ENCODE data around the gene PLA2G15.

Gene PLA2G15

DNA sequence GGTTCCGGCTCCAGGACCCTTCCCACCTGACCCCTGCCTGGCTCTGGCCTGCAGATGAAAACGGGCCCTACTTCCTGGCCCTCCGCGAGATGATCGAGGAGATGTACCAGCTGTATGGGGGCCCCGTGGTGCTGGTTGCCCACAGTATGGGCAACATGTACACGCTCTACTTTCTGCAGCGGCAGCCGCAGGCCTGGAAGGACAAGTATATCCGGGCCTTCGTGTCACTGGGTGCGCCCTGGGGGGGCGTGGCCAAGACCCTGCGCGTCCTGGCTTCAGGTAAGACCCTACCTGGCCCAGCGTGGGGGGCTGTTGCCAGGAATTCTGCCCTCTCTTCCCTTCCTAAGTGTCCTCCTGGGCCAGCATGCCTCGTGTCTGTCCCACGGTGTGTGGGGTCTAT lies 10.5 kb downstream of the PLA2G15 start:
- no peak for DNase-seq

DNA sequence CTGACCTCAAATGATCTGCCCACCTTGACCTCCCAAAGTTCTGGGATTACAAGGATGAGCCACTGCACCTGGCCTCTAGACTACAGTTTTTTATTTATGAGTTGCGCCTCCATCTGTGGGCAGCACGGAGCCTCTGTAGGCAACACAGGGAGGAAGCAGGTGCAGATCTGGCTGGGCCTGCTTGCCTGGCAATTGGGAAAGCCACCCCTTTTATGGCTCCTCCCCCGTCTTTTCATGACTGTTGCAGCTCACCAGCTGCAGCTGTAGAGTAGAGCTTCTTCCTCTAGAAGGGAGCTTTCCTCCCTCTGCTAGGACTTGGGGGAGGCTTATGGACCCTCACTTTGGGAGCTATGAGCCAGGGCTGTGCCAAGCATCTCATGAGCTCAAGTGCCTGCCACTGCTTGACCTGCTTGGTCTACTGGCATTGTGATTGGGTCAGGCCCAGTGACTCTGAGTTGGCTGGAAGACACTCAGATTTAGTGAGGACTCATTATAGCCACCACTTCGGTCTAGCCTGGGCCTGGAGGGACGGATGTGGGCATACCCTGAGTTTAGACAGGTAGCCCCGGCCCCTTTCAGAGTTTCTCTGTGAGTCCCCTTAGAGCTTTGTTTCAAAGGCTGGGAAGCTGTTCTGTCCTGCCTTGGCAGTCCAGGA lies 12.2 kb downstream of the PLA2G15 start:
- no peak for DNase-seq

DNA sequence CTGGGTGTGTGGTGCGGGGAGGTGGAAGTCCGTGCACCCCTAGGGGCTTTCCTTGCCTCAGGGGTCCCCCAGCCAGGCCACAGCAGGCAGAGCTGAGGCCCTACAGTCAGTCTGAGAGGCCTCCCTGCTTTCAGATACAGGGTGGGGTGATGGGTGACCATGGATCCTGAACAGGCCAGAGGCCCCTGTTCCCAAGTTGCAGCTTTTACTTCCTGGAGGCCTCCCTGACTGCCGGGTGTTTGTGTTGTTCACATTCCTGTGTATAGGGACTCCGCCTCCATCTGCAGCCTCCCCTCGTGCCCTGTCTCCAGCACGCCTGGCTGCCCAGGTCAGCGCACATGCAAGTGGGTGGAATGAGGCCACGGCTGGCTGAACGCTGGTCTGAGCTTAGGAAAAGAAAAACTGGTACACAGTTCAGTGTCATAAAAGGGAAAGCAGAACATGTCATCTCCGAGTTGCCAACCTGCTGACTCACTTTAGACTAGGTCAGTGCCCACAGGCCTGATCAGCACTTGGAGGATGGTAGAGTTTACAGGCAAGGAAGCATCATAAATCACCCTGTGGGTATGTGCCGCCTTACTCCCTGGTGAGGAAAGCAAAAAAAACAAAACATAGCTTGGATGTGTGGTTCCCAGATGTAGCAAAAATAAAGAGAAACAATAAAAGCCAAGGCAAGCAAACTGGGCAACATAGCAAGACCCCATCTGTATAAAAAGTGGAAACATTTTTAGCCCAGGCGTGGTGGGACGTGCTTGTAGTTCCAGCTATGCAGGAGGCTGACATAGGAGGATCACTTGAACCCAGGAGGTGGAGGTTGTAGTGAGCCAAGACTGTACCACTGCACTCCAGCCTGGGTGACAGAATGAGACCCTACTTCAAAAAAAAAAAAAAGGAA lies 13.0 kb downstream of the PLA2G15 start:
- no peak for DNase-seq

DNA sequence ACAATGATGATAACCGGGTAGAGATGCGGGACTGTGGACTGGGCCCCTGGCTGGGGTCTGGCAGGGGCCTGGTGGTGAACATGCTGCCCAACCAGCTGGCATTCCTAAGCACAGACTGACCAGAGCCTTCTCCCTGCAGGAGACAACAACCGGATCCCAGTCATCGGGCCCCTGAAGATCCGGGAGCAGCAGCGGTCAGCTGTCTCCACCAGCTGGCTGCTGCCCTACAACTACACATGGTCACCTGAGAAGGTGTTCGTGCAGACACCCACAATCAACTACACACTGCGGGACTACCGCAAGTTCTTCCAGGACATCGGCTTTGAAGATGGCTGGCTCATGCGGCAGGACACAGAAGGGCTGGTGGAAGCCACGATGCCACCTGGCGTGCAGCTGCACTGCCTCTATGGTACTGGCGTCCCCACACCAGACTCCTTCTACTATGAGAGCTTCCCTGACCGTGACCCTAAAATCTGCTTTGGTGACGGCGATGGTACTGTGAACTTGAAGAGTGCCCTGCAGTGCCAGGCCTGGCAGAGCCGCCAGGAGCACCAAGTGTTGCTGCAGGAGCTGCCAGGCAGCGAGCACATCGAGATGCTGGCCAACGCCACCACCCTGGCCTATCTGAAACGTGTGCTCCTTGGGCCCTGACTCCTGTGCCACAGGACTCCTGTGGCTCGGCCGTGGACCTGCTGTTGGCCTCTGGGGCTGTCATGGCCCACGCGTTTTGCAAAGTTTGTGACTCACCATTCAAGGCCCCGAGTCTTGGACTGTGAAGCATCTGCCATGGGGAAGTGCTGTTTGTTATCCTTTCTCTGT lies 14.0 kb downstream of the PLA2G15 start:
- DNase-seq, result no peak

DNA sequence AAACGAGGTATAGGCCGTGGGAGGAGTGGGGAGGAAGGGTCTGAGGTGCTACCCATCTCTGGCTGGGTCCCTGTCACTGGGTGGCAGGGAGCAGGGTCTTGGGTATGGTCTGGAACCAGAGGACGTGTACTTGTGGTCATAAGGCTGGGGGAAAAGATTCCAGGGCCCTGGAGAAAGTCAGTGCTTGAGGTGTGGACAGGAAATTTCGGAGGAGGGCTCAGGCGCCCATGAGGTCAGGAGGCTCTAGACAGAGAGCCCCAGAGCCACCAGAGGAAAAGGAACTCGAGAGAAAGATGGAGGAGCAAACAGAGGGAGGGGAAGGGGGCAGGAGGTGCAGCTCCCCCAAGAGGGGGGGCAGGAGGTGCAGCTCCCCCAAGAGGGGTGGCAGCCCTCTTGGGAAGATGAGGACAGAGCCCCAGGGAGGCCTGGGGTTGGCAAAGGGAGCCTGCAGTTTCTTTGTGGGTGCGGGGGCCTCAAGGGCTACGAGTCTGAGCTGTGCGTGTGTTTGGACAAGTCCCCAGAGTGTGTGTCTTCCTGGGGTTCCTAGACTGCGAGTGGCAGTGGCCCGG lies 18.5 kb downstream of the PLA2G15 start:
- no peak for DNase-seq

DNA sequence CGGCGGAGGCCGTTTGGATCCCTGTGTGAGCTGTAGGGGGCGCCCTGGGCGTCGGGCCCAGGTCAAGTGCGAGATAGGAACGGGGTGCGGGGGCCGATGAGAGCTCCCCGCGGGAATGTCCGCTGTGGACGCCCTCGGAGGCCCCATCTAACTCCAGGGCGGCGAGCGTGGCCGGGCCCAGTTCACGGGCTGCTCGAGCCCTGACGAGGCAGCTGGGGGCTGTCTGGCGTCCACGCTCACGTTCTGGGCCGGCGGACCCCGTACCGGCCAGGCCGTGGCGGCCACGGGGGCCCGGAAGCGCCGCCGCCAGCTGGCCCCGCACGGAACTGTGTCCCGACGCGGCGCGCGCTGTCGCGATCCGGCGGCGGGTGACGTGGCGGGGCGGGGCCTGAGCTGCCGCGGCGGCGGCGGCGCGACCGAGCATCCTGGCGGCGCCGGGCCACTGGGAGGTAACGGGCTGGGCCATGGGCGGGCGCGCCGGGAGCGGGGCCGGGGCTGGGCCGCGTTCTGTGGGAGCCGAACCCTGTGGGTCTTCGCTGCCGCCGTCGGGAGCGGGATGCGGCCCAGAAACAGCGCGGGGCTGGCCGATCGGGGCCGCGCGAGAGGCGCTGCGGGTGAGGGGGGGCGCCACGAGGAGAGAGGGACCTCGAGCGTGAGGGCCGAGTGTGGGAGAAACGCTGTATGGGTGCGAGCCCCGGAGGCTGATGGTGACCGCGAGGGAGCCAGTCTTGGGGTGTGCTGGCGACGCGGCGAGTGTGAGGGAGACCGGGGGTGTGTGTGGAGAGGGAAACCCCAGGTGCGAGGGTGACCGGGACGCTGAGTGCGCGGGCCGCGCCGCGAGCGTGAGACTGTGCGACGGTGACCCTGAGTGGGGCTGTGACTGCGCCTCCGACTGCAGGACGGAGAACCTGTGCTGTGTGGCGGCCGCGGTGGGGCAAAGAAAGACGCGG lies 19.2 kb downstream of the PLA2G15 start, which contains the start of gene SLC7A6:
Gene SLC7A6, plus strand, starts transcription at position 399 of the 950 bp plus-strand sequence. CDS start 10,201 bp downstream, outside the sequence.
- DNase-seq, result peak; percentile 85

DNA sequence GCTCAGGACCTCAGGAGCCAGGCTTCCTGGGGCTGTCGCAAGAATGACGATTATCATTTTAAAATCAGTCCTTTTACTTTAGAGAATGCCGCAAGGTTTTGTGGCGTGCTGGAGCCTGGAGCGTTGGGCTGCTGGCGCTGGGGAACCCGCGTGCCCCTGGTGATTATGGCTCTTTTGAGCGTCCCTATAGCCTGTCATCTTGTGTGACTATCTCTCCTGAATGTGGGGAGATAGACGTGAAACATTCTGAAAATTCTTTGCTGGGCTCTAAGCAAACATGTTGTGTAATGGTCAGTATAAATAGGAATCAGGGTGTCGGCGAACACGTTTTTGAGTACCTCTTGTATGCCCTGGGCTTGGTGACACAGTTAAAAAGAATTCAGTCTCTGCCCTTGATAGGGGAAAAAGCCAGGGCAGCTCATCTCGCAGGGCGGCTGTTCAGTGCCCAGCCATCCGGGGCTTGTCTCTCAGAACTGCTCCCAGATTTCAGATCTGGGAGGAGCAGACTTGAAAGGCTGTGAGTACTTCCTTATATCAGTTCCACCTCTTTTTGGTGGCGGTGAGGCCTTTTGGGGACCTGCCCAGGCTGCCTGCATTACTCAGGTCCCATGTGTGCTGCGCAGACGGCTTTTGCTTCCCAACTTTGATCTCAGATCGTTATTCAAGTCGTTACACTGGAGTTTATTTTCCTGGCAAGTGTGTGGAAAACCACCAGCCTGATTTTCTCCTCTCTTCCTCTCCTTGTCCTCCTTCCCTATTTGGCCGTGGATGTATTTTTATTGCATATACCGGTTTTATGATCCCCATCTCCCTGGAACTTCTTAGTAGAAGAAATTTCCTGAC lies 20.1 kb downstream of the PLA2G15 start:
- peak; percentile 73 for DNase-seq

DNA sequence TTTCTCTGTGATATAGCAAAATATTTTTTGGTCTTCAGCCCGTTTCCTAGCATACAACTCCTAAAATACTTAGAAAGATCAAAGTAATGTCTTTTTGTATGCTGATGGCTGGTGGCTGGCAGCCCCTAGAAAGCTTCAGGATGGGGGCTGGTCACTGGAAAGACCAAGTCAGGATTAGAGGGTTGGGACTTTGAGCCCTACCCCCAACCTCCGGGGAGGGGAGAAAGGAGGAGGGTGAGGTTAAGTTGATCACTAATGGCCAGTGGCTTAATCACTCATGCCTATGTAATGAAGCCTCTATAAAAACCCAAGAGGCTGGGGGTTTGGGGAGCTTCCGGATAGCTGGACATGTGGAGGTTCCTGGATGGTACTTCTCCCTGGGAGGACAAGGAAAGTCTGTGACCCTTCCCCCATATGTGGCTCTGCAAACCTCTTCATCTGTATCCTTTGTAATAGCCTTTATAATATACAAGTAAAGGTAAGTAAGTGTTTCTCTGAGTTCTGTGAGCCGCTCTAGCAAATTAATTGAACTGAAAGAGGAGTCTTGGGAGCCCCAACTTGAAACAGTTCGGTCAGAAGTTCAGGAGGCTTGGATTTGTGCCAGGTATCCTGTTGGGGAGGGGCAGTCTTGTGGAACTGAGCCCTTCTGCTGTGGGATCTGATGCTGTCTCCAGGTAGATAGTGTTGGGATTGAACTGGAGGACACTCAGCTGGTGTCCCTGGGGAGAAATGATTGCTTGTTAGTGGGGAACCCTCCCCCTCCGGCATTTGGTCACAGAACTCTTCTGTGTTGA lies 22.6 kb downstream of the PLA2G15 start:
- no peak for DNase-seq

DNA sequence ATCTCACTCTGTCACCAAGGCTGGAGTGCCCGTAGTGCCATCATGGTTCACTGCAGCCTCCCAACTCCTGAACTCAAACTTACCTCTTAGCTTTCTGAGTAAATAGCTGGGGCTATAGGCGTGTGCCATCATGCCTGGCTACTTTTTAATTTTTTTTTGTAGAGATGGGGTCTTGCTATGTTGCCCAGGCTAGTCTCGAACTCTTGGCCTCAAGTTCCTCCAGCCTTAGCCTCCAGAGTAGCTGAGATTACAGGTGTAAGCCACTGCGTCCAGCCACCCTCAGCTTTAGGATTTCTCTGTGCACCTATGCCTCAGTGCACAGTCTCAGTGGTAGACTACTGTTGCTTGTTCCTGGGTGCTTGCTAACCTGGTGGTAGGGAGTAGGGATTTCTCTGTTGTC lies 24.6 kb downstream of the PLA2G15 start:
- no peak for DNase-seq

DNA sequence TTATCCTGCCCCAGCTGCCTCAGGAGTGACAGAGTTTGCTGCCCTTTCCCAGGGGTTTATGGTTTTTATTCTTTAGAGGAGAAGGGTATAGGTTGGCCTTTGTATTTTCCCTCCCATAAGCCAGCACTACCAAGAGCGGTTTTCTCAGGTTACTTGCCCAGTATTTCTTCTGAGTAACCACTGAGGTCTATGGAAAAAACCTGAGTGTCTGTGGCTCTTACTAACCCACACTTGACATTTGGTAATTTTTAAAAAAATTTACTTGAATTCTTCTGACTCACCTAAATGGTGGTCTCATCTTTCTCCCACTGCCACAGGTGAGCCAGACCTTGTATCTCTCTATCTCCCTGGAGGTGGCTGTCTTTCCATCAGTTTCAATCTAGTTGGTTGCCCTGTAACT lies 25.2 kb downstream of the PLA2G15 start:
- DNase-seq, result no peak

DNA sequence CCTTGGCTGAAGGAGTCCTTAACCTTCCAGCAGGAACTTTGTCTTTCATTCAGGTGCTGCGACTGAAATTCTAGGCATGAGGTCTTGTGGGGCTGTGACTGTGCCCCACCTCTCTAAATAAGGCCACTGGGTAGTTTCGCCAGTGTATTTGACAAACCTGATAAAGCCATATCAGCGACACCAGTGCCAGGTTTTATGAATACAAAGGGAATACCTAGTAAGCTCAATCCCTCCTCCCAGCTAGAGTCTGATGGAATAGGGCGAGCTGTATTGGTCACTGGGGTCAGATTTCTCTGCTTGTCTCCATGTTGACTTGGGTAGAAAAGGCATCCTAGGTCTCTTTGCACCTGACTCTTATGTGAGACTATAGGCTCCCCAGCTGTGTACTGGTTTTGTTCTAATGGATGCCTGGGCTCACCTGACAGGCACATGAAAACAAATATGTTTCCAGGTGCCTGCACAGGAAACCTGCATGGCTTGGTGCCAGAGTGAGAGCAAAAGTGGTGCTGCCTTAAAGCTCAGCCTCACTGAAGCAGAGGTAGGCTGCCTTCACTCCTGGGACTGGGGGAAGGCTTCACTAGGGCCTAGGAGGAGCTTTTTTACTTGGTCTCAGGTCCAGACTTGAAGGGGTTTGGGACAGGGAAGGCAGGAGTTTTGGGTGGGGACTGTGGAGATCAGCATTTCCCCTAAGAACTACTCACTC lies 27.5 kb downstream of the PLA2G15 start:
- DNase-seq, result no peak

DNA sequence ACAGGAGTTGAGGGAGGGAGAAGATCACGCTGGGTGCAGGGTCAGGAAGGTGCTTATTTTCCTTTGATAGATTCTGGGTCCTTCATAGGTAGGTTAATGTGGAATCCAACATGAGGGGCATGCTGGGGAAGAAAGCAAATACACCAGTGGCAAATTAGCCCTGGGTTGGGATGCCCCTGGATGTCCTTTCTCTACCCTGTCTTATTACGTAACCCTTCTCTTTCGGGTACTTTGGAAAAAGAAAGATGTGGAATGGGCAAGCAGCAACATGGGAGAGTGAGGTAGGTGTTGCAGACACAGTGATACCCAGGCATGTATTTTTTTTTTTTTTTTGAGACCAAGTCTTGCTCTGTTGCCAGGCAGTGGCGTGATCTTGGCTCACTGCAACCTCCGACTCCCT lies 28.3 kb downstream of the PLA2G15 start:
- DNase-seq, result no peak

DNA sequence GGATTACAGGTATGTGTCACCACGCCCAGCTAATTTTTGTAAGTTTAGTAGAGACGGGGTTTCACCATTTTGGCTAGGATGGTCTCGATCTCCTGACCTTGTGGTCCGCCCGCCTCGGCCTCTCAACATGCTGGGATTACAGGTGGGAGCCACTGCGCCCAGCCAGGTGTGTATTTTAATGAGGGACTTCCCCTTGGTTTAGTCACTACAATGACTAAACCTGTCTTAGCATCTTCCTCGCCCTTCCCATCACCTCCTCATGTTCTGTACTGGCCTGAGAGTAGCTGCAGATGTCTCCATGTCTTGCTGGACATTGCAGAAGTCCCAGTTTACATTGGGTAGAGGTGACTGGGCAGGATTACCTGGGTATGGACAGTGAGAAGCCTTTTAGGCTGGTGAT lies 28.7 kb downstream of the PLA2G15 start:
- DNase-seq, result no peak

DNA sequence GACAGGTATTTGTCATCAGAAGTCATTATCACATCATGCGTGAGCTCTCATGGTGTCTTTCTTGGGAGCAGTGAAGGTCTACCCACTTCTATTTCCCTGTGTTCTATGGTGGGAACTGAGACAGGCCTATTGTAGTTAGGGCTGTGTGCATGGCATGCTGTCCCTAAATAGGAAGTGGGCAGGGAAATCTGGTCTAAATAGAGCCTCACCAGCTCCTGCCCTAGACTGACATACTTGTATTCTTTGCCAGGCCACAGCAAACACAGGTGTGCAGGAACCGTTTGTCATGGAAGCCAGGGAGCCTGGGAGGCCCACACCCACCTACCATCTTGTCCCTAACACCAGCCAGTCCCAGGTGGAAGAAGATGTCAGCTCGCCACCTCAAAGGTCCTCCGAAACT lies 29.3 kb downstream of the PLA2G15 start:
- DNase-seq, result no peak

DNA sequence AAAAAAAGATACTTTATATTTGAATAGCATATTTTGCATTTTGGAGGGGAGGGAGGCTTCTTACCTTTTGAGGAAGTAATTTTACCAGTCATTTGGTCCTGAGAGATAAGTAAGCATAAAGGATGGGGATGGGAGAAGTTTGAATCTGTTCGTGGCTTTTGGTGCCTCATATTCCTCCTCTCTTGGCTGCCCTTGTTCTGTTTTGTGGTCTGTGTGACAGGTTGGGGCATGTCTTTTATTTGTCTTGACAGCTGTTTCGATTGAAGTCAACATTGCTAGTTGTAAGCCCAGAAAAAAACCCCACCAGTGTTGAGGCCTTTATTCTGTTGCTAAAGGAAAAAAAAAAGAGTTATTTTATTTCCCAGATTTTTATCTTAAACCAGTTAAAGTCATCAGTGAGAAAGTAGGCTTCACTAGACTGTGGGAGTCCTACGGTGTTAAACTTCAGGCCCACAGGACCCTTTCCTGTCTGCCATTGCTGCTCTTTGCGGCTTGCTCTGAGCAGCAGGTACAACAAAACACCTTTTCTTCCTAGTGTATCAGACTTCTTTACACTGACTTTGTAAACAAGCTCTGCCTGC lies 30.5 kb downstream of the PLA2G15 start:
- peak; percentile 85 for DNase-seq

DNA sequence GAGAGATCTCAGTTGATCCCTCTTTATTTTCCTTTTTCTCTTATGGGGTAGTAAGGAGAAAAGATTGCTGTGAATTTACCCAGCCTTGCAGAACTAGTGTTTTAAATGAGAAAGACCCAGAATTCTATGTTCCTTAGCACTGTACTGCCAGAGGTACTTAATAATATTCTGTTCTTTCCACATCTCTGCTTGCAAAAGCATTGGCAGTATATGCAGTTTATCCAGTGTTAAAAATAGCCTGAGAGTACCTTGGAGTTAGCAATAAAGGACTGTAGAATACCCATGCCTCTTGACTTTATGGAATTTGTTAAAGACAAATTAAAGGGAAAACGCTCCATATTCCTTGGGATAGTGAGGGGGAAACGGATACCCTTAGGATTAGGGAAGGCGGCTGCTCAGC lies 31.1 kb downstream of the PLA2G15 start:
- DNase-seq, result no peak

DNA sequence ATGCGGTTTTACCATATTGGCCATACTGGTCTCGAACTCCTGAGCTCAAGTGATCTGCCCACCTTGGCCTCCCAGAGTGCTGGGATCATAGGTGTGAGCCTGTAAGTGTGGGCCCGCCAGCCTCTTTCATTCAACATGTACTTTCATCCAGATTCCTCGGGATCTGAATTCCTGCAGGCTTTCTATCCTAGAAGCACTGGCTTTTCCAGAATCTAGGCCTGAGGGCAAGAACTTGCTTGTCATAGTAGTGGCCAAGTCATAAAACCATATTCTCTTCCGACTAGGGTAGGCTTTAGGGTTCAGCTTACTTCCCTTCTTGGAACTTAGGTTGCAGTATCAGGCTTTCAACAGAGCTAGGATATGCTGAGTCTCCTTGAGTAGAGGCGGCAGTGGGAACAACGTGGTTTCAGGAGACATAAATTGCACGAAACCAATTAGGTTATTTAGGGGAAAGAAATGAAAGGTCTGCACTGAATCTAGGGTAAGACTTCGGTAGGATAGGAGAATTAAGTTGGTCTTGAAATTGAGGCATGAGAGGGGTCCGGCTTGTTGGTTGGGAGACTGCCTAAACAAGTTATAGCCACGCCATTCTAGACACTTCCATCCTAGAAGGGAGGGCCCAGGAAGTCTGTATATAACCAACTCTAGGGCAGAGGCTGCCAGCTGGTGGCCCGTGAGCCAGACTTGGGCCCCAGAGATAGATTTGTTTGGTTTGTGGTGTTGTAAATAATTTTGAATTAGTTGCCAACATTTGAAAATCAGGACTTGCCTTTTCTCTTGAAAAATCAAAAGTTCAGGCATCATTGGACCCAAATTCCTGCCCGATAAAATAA lies 34.8 kb downstream of the PLA2G15 start:
- DNase-seq, result no peak

Data from OCI-M1 (cell line).